Activated CD4-positive, alpha-beta T cell treated with anti-CD3 and anti-CD28 coated beads, Interleukin-2, Interleukin-6, amounts not matched to agents 100 ng/mL and 50 ng/mL, durations not matched to agents 16 hours and 8 hours (primary cell): ENCODE measurements around the gene GMEB2.

Experiments used
- DNase-seq: peaks from one replicate; pipeline ENCODE4 v3.0.0-alpha.2; 2020

GMEB2 gene

DNA sequence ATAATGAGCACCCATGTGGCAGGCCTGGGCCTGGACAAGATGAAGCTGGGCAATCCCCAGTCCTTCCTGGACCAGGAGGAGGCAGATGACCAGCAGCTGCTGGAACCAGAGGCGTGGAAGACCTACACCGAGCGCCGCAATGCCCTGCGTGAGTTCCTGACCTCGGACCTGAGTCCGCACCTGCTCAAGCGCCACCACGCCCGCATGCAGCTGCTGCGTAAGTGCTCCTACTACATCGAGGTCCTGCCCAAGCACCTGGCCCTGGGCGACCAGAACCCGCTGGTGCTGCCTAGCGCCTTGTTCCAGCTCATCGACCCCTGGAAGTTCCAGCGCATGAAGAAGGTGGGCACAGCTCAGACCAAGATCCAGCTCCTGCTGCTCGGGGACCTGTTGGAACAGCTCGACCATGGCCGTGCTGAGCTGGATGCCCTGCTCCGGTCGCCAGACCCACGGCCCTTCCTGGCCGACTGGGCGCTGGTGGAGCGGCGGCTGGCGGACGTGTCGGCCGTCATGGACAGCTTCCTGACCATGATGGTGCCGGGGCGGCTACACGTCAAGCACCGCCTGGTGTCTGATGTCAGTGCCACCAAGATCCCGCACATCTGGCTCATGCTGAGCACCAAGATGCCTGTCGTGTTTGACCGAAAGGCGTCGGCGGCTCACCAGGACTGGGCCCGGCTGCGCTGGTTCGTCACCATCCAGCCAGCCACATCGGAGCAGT is 71.1 kb downstream of the GMEB2 start:
- no peak for DNase-seq

- DNase-seq, result no peak
These were observed 72.3 kb downstream of the GMEB2 start for GRCh38 chr20:63554361-63555278.

DNA sequence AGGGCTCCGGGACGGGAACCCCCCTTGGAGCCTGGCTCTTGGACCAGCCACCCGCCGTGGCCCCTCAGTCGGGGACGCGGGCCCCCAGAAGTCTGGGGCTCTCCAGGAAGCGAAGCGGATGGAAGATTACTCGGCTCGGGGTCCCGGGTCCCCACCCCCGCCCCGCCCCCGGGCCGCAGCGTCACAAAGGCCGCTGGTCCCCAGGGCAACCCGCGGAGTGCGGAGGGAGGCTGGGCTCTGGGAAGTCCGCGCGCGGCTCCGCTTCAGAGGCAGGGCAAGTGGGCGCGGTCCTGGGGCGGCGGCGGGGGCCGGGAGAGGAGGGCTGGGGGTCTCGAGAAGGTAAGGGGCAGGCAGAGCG is 73.0 kb downstream of the GMEB2 start, which contains the start of gene FNDC11:
TSS of gene FNDC11 (plus strand) at position 227 of the 358 bp plus-strand sequence. CDS start 1,505 bp downstream, outside the sequence.
- no peak for DNase-seq

DNA sequence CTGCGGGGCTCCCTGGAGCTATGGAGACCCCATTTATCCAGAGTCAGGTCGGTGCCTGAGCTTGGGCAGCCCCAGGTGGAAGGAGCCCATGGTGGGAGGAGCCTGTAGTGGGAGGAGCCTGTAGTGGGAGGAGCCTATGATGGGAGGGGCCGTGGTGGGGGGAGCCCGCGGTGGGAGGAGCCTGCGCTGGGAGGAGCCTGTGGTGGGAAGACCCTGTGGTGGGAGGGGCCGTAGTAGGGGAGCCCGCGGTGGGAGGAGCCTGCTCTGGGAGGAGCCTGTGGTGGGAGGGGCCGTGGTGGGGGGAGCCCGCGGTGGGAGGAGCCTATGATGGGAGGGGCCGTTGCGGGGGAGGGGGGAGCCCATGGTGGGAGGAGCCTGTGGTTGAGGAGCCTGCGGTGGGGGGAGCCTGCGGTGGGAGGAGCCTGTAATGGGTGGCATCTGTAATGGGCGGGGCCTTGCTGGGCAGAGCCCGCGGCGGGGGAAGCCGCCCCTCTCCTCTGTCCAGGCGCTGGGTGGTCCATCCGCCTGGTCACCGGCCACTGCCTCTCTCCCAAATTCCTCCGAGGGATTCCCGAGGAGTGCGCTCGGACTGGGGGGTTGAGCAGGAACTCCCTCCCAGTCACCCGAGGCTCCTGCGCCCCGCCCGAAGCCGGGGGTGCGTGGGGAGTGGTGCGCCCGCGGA is 73.5 kb downstream of the GMEB2 start:
- peak; percentile 81 for DNase-seq

- DNase-seq, result peak; percentile 28
These were observed 74.2 kb downstream of the GMEB2 start for GRCh38 chr20:63552481-63553249.

DNA sequence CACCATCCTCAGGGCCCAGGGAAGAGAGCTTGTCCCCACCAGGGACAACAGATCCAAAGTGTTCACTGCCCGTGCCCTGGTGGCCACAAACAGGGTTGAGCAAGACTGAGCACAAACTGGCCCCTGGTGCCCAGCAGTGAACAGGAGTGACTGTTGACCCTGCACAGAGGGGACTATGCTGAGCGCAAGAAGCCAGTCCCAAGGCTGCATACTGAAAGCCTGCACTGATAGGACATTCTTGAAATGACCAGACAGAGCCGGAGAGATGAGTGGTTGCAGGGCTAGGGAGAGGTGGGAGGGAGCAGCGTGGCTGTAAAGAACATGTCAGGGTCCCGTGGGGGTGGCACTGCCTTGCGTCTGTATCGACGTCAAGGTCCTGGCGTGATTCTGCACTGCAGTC is 75.8 kb downstream of the GMEB2 start:
- no peak for DNase-seq

- DNase-seq, result no peak
These were observed 77.1 kb downstream of the GMEB2 start for GRCh38 chr20:63549679-63550282.

GRCh38 chr20:63549019-63549418 is 77.9 kb downstream of the GMEB2 start:
- no peak for DNase-seq

DNA sequence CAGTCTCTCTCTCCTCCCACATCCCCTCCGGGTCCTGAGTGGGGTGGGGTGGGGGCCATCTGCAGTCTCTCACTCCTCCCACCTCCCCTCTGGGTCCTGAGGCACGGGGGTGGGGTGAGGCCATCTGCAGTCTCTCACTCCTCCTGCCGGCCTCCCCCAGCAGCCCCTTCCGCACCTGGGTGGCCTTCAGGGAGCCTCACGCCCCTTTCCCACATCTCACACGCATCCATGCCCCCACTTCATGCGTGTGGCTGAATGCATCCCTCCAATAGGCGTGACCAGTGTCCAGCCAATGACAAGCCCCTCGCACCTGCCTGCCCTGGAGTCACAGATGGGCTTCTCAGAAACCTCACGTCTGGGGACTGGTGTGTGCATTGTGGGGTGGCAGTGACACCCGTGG is 78.4 kb downstream of the GMEB2 start:
- no peak for DNase-seq

GRCh38 chr20:63547725-63548480 is 79.0 kb downstream of the GMEB2 start, which contains the start of gene SRMS:
Gene SRMS (minus strand): TSS chr20:63547749. CDS start chr20:63547463, 286 bp downstream.
- DNase-seq, result no peak

- DNase-seq, result no peak
These were observed 79.8 kb downstream of the GMEB2 start for GRCh38 chr20:63546956-63547724.

DNA sequence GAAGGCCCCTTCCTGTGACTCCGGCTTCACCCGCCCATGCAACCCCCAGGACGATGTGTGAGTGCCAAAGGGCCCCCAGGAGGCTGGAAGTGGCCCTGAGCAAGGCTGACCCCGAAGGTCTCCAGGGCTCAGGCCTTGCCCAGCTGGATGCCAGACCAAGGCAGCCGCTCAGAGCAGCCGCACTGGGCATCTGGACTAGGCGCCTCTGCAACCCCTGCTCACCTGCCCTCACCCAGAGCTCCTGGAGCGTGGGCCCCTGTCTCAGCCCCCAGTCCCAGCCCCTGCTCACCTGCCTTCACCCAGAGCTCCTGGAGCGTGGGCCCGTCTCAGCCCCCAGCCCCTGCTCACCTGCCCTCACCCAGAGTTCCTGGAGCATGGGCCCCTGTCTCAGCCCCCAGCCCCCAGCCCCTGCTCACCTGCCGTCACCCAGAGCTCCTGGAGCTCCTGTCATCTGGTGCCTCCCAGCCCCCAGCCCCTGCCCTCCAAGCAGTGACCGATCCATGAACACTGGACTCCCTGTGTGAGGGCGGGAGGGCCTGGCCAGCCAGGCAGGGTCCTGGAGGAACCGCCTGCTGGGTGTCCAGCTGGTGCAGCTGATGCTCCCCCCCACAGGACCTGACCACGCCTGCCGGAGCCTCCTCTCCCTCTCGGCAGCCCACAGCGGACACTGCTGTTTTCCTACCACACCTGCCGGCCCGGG is 80.5 kb downstream of the GMEB2 start:
- no peak for DNase-seq

DNA sequence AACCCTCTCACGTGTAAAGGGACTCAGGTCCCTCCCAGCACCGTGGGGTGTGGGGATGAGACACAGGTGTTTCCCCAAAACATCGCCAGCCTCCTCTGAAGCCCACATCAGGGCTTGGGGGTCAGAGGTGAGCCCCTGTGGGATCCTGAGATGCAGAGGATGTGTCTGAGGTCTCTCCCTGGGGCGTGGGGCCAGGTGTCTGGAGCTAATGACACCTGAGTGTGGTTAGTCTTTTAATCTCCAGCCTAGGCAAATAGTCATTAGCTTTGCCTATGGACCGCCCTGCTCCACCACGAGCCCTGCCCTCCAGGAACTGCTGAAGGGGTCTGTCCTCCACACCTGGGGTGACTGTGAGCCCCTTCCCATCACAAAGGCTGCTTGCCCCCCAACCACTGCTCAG is 81.1 kb downstream of the GMEB2 start:
- no peak for DNase-seq

- no peak for DNase-seq
These were observed 81.9 kb downstream of the GMEB2 start for GRCh38 chr20:63544958-63545516.

GRCh38 chr20:63544241-63544957 is 82.5 kb downstream of the GMEB2 start:
- no peak for DNase-seq

DNA sequence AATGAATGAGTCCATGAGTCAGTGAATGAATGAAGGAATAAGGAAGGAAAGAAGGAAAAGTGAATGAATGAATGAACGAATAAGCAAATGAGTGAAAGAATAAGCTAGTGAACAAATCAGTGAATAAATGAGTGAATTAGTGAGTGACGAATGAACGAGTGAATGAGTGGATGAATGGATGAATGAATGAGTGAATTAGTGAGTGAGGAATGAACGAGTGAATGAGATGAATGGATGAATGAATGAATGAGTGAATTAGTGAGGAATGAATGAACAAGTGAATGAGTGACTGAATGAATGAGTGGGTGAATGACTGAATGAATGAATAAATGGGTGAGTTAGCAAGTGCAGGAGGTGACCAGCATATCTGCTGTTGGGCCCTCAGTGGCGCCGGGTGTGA is 83.2 kb downstream of the GMEB2 start:
- no peak for DNase-seq

DNA sequence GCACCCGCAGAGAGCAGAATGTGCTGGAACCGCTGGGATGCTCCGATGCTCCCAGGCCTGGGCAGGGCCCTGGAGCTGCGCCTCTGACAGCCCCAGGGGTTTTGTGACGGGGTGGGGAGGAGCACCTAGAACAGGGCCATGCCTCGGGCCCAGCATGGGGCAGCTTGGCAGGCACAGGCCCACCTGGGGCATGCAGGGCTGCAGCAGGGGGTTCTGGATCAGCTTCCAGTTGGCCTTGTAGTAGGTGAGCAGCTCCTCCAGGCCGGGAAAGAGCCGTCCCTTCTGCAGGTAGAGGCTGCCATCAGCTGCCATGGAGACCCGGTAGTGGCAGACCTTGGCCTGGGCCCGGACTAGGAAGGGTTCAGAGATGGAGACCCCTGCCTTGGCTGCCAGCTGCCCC is 83.8 kb downstream of the GMEB2 start:
- DNase-seq, result no peak

DNA sequence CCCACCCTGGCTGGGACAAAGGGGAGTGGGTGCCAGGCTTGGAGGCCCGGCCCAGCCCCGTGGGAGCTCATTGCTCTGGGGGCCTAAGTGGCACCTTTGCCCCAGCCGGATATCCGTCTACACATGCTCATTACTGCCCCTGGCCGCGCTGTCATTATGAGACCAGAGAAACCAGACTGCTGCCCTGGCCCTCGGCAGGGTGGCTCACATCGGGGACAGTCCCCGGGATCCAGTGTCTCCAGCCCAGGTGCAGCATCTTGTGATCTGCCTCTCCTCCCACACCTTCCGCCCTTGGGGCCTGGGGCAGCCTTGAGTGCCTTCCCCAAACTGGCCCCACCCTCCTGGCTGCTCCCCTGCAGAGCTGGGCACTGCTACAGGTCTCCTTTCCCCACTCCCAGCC is 84.2 kb downstream of the GMEB2 start:
- DNase-seq, result no peak

DNA sequence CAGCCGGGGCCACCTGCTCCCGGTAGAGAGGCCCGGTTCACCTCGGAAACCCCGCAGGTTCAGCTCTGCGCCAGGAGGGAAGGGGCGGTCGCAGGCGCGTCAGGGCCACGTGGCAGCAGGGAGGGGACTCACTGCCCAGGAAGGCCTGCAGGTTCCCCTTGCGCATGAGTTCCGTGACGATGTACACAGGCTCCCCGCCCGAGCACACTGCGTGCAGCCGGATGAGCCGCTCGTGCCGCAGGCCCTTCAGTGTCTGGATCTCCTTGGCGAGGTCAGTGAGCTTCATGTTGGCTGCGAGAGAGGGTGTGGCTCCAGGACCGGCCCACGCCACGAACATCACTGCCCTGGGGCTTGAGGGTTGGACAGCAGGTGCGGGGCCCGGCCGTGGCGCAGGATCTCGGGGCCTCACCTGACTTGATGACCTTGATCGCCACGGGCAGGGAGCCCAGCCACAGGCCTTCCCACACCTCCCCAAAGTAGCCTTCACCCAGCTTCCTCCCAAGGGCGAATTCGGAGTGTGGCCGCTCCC is 84.8 kb downstream of the GMEB2 start:
- no peak for DNase-seq
